GM18526 (cell line): ENCODE data around the gene TBL2.

Experiments used
- POLR2A ChIP-seq: IDR thresholded peaks from 3 replicates; pipeline ENCODE4 v1.6.1; 2011; ENCODE audit not compliant: insufficient read length; ENCODE audit errors: extremely low read depth

The TBL2 gene

DNA sequence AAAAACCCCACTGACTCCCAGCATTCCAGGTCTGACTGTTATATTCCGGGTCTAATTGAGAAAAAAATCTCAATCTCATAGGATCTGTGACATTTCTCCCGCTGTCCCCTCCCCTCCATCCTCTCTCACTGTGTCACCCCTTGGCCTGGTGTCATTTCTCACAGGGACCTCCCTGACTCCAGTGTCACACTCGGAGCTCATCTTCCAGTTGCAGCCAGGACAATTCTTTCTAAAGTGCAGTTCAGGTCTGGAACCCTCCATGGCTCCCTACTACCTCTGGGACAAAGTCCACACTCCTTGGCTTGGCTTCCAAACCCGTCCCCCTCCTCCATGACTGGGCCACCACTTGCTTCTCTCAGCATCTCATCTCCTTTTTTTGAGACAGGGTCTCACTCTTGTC is 31.7 kb upstream of the TBL2 start:
- TF ChIP-seq POLR2A: no peak

DNA sequence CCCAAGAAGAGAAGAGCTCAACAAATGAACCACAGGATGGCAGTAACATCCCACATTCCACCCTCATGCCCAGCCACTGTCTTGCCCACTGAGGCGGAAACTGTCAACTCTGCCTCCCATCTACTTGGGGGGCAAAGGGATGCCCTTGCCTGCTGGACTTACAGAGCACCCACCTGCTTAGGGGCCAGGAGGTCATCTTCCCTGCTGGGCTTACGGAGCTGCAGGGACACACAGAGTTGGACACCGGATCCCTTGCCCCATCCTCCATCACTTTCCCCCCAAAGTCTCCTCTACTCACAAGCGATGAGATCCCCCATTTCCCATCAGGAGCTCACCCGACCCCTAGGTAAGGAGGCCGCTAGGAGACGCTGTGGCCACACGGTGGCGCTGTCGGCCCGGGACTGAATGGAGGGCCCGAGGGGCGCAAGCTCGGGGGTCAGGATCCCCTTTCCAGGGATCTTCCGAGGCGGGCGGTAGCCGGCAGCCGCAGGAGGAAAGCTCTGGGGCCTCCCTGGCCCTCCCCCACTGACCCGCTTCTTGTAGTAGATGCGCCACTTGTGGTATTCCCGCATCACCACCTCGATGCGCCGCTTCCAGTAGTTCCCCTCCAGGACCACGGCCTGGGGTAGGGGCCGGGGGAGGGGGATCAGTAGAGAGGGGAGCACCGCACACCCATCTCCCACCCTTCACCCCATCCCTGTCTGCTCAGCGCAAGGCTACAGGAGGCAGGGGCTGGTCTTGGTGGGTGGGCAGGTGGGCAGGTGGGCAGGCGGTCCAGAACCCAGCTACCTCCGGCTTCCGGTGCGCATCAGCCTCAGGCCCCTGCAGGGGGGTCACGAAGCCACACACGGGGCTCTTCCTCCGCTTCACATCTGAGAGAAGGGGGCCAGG is 28.7 kb upstream of the TBL2 start:
- no peak for TF ChIP-seq POLR2A

DNA sequence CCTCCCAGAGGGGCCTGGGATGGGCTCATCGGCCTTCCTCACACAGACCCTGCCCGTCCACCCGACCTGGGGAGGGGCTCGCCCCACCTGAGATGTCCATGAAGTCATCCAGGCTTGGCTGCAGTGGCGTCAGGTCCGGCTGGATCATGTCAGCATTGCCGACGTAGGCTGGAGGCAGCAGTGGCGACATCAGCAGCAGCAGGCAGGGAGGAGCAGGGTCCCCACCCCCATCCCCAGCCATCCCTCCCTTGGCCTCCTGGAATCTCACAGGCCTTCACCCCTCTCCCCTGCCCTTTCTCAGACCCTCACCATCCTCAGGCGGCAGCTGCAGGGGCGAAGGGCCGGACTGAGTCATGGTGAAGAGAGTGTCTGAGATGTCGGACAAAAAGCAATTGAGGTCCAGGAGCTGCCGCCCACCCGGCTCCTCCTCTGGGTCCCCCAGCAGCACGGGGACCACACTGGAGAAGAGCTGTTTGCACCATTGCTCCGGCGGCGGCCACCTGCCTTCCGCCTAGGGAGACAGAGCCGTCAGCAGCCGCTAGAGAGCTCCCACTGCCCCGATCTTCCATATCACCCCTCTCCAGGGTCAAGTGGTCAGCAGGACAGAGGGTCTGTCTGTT is 27.3 kb upstream of the TBL2 start:
- TF ChIP-seq POLR2A: no peak

DNA sequence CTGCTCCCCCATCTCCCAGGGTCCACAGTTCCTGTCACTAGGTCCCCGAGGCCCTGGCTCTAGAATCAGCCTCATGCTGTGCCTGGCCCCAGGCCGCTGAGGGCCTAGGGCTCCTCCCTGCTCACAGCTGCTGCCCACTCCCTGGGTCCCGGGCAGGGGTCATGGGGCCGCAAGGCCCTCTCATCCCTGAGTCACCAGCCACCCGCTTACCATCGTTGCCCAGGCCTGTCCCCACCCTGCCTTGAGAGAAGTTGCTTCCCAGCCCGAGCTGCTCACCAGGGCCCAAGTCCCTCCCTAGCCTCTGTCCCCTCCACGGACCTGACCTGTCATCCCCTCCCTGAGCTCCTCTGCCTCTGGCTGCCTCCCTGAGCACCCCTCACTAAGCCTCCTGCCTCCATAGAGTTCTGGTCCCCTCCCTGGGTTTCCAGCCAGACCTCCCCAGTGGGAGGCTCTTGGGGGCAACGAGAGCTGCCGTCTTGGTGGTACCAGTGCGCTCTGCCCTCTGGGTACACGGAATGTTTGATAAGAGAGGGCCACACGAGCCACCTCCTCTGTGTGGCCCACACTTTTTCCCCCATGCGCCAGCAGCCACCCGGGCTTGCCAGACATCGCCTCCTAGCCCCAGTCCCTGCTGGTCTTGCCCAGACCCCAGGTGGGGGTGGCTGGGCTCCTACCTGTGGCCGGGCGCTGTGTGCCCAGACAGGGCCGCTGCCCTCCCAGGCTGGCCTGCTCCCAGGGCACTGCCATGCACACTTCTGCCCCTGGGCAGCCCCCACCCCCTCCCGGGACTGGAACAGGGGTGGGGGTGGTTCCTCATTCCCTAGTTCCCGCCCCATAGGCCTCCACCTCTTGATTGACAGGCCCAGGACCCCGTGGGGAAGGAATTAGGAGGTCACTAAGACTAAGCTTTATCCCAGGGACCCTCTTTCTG is 24.6 kb upstream of the TBL2 start:
- TF ChIP-seq POLR2A: no peak

DNA sequence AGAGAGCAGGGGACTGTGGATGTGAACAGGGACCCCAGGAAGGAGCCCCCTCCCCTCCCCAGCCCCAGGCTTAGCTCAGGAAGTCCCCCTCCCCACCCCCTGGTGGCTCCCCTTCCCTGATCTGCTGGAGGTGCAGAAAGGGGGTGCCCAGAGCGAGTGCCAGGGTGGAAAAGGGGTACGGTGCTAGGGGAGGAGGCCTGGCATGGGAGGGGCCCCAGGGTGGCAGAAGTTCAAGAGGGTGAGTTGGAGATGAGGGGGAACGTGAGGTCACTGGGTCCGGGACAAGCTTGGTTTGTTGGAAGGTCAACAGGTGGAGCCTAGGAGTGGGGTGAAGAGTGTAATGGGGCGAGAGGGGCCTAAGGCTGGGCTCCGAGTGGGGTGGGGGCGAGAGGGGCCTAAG is 21.5 kb upstream of the TBL2 start:
- no peak for TF ChIP-seq POLR2A

DNA sequence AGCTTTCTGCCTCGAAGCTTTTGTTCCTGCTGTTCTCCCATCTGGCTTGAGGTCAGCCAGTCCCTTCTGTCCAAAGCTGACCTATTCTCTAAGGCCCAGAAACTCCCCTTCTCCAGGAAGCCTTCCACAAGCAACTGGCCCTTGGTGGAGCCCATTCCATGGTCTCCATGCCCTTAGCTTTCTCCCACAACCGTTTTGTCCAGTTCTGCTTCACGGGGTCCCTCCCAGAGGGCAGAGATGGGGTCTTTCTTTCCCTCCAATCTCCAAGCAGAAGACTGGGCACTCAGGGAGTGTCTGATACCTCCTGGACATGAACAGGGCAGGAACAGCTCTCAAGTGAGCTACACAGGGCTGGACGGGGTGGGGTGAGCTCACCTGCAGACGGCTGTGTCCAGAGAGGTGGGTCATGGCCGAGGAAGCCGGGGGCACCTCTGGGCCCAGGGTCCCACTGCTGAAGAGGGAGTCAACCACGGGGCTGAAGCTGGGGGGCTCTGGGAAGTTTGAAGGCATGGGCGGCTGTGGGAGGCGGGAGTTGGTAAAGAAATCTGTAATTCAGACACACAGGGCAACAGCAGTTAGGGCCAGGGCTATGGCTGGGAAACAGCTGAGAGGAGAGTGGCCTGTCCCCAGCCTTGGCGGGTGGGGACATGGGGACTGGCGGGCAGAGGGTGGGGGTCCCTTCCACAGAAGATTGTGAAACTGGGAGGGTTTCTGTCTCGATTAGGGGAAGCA is 20.9 kb upstream of the TBL2 start:
- no peak for TF ChIP-seq POLR2A

DNA sequence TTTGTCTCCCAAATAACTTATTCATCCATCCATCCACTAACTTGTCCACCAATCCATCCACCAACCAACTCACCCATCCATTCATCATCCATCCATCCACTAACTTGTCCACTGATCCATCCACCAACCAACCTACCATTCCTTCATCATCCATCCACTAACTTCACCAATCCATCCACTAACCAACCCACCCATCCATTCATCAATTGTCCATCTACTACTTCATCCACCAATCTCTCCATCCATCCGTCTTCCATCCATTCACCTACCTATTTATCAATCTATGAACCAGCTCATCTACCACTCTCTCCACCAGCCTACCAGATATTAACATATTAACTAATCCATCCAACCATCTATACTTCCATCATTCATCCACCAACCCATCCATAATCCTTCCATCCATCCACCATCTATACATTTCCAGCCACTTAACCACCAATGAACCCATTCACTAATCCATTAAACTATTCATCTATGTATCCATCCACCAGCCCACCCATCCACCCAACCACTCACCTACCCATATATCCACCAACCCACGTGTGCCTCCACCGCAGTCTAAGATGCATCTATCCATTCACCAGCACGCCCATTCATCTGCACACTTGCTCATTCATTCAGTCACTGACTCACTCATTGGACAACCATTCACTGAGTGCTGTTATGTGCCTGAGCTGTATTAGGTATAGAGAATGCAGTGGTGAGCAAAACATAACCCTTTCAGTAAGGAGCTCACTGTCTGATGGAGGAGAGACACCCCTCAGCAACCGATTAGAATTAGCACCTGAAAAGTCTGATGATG is 19.8 kb upstream of the TBL2 start:
- no peak for TF ChIP-seq POLR2A

DNA sequence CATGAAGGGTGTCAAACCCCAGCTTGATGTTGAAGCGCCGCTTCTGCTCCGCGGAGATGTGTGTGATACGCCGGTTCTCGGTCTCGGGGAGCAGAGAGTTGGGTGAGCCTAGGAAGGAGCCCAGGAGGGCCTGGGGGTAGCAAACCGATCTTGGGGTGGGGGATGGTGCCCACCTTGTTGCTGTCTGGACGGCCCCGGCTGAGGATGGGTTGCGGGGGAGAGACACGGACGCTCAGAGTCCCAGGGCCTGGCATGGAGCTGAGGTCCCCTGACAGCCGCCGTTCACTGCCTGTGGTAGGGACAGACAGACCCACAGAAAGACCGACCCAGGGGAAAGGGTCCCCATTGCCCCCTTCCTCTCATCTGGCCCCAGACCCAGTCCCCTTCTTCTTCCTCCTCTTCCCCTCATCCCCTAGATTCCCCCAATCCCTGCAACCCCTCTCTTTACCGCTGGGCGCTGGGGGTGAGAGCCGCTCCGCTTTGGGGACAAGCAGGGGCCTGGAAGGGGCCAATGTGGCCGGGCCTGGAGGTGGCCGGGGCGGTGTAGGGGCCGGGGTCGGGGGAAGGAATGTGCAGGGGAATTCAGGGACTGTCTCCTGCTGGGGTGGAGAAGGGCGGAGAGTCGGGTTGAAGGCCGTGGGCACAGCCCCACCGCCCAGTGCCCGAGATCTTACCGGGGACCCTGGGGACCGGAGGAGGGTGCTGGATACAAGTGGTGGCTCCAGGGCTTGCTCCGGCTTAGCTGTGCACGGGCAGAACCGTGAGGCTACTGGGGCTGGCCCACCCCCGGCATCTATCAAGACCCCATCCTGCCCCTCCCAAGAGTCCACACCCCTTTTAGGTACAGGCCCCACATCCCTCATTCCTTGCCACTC is 18.0 kb upstream of the TBL2 start:
- no peak for TF ChIP-seq POLR2A

DNA sequence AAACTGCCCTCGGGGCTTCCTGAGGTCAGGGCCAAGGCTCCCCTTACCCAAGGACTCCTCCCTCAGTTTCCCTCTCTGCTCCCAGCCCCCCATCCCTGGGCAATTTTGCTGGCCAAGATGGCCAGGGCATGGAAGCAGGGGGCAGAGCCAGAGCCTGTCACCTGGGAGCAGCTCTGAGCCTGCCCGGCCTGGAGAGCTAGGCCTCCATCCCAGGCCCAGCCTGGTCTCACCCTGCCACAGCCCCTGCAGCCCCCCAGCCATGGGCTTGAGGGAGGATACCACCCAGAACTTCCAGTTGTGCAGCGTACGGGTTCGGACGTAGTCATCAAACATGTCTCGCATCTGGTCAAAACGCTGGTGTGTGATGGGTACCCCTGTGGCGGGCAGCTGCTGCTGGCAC is 17.0 kb upstream of the TBL2 start:
- TF ChIP-seq POLR2A: no peak

DNA sequence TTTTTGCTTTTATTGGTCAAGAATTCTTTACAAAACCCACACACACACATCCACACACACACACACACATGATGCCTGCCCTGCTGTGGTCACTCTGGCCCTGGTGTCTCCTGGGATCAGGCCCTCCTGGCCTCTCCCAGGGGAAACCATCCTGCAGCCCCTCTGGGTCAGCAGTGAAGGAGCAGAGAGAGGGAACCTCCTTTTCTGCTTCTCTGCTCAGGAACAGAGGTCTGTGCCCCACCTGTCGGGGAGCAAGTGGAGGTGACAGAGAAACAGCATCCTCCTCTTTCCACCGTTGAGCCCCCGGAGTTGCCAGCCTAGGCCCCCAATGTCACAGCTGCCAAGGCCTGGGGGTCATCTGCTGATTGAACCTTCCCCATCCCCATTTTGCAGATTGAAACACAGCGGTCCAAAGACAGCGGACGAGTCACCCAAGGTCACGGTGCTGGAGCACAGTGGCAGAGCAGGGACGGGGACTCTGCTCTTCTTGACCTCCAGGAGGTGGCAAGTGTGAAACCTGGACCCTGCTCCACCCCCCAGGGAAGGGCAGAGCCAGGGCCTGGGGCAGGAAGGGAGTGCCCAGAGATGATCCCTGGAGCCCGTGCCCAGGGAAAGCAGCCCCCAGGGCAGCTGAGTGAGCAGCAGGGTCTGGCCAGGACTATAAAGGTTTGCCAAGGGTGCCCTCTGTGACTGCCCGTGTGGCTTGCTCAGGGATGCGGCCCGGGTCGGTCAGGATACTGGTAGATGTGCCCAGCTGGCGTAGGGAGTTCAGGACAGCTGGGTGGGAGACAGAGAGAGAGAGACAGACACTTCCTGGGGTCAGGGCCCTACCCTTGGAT is 15.0 kb upstream of the TBL2 start:
- TF ChIP-seq POLR2A: no peak

DNA sequence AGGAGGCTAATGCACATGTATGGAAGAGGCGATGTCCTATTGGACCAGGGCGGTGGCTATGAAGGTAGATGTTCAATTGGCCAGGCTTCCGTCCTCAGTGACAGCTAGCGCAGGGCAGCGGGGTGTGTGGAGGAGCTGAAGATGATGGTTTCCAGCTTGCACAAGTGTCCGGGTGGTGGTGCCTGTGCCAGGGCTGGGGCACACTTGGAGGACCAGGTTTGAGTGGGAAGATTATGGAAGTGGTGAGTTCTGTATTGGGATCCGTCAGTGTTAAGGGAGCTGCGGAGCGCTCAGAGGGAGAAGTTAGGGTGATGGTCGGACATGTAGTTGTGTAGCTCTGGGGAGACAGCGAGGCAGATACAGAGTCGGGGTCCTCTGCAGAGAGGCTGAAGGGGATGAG is 8.5 kb upstream of the TBL2 start:
- no peak for TF ChIP-seq POLR2A

DNA sequence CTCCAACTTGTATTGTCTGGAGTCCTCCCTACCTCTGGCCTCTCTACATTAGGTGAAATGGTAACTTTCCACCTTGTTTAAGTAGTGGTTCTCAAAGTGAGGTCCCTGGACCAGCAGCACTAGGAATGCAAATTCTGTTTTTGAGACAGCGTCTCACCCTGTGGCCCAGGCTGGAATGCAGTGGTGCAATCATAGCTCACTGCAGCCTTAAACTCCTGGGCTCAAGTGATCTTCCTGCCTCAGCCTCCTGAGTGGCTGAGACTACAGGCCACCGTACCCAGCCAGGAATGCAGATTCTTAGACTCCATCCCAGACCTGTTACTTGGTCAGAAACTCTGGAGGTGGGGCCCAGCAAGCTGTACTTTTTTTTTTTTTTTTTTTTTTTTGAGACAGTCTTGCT is 6.8 kb upstream of the TBL2 start:
- TF ChIP-seq POLR2A: no peak
